Transverse colon (tissue), 4 donors: ENCODE measurements around the gene PVALEF. TPM values are rescaled to one million over a fixed set of nuclear protein-coding genes. Genes with fewer than 3 reads are reported as not detected.
"Not testable (repeated sequence)": the region's sequence is repeated elsewhere in the genome, so short reads cannot be mapped to it uniquely, and the experiment has no call there.

ENCODE experiments used
- DNase-seq: peaks from one replicate; pipeline ENCODE4 v3.0.0-alpha.2; 2019
- H3K27ac ChIP-seq, 4 donors: fragments of 200-600 bp; sonication (generic); 2 replicates each; pipeline ENCODE4 v1.5.1; 2016 to 2018; ENCODE audit warnings: inconsistent platforms in 4 of 4
- H3K27me3 ChIP-seq: fragments of 200-600 bp; sonication (generic); 2 replicates; pipeline ENCODE4 v1.5.1; 2017; ENCODE audit warnings: inconsistent platforms
- H3K36me3 ChIP-seq, 4 donors: fragments of 200-600 bp; sonication (generic); 2 replicates each; pipeline ENCODE4 v1.5.1; 2017 to 2019; ENCODE audit warnings: inconsistent platforms in 4 of 4
- H3K4me1 ChIP-seq, 4 donors: fragments of 200-600 bp; sonication (generic); 2 replicates each; pipeline ENCODE4 v1.5.1; 2017 to 2020; ENCODE audit warnings: inconsistent platforms in 4 of 4
- H3K4me3 ChIP-seq, 4 donors: fragments of 200-600 bp; sonication (generic); 1 replicate in 1 of 4; 2 replicates in 3 of 4; pipeline versions ENCODE4 v1.5.1 to v1.6.1; 2017 to 2019; ENCODE audit warnings: inconsistent platforms in 4 of 4
- H3K9me3 ChIP-seq, 2 donors: fragments of 200-600 bp; sonication (generic); 2 replicates each; pipeline ENCODE4 v1.5.1; 2017 to 2019; ENCODE audit warnings: inconsistent platforms in 2 of 2
- EP300 ChIP-seq: sonication (generic); formaldehyde crosslinking; IDR thresholded peaks from one replicate; pipeline ENCODE4 v1.6.1; 2017; ENCODE audit warnings: antibody characterized with exemption, low read depth
- POLR2A ChIP-seq: fragments of 450-650 bp; IDR thresholded peaks from one replicate; pipeline ENCODE4 v1.6.1; 2016; ENCODE audit warnings: antibody characterized with exemption, mild to moderate bottlenecking, moderate library complexity
- POLR2AphosphoS5 ChIP-seq, 3 donors: sonication (generic); formaldehyde crosslinking; IDR thresholded peaks; one replicate each; pipeline ENCODE4 v1.6.1; 2016; ENCODE audit warnings: antibody characterized with exemption in 3 of 3
- WGBS, 2 donors: methylation state at CpG; one replicate each; pipeline ENCODE4 v1.1.5; 2018; ENCODE audit warnings: low coverage in 1 of 2; 5-methylcytosine and 5-hydroxymethylcytosine counted together
- in situ Hi-C, 4 donors: fragments of 200-750 bp; cut with MboI; loops; one replicate each; pipeline versions ENCODE4 v1.15.0 to v1.15.1; 2017; ENCODE audit warnings: low sequenced_read_pairs in 3 of 4, low pct_ligation_motif_present in 1 of 4, low pct_unique_long_range_greater_than_20kb in 1 of 4
- intact Hi-C: fragments of 100-400 bp; cut with DNase I; formaldehyde crosslinking; loops from one replicate; pipeline ENCODE4 v1.15.1; 2023; ENCODE audit warnings: low total_unique reads
- total RNA-seq, 4 donors: library from RNA; depleted of rRNA; stranded (reverse); fragments of >200 nt; gene quantifications; one replicate each; pipeline ENCODE4 v1.1.0, GENCODE V29; 2016
- TF ChIP-seq, protein P1 (sequence below), 5 experiments: fragments of 200-600 bp in 3 of 5; fragments of 450-650 bp in 2 of 5; sonication (generic) in 3 of 5; IDR thresholded peaks; 1 replicate in 2 of 5; 2 replicates in 3 of 5; pipeline ENCODE4 v1.5.1; 2016 to 2017; ENCODE audit warnings: antibody characterized with exemption in 5 of 5, inconsistent platforms in 3 of 5, mild to moderate bottlenecking in 2 of 5, moderate library complexity in 1 of 5

The PVALEF gene
- total RNA-seq, 4 donors from 2014 or later, result not detected

DNA sequence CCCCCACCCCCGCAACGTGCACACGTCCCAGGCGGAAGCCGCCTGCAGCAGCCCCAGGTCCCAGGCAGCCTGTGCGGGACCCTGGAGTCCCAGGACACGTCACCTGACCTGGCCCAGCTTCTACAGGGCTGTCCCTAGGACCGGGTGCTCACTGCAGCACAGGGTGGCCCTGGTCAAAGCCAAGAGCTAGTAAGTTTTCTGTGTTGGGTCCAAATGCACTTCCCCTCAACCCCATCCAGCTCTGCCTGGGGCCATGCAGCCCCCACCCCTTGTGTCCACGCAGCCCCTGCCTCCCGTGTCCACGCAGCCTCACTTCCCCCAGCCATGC, 22.1 kb upstream of the PVALEF start:
- no peak for DNase-seq
- Histone ChIP-seq H3K4me3 (no peak overlapping the region), H3K36me3 (no peaks in the 10 kb centered on the region), H3K27me3 (no peaks in the 10 kb centered on the region), H3K9me3 (no peaks in the 10 kb centered on the region), H3K4me1 (peaks cover 0 to 9% (median 5%) of the 10 kb centered on the region in 4 donors), H3K27ac (no peak overlapping the region)
- intact Hi-C loops, result loop anchor here (5.0 kb wide), 1 partner anchor 99 kb away; no protein-coding TSS in a partner anchor
- WGBS, 2 donors, result 81% methylated on average over 7 of the region's 11 CpGs; no CpG with 5 or more reads in 1 of the 2 donors
- TF ChIP-seq, protein P1, sequence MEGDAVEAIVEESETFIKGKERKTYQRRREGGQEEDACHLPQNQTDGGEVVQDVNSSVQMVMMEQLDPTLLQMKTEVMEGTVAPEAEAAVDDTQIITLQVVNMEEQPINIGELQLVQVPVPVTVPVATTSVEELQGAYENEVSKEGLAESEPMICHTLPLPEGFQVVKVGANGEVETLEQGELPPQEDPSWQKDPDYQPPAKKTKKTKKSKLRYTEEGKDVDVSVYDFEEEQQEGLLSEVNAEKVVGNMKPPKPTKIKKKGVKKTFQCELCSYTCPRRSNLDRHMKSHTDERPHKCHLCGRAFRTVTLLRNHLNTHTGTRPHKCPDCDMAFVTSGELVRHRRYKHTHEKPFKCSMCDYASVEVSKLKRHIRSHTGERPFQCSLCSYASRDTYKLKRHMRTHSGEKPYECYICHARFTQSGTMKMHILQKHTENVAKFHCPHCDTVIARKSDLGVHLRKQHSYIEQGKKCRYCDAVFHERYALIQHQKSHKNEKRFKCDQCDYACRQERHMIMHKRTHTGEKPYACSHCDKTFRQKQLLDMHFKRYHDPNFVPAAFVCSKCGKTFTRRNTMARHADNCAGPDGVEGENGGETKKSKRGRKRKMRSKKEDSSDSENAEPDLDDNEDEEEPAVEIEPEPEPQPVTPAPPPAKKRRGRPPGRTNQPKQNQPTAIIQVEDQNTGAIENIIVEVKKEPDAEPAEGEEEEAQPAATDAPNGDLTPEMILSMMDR (IDR thresholded peaks at IDR 0.05), result no peak
- TF ChIP-seq POLR2A, result no peak
- TF ChIP-seq POLR2AphosphoS5 (IDR thresholded peaks at IDR 0.05), result no peak
- no peak for TF ChIP-seq EP300
- in situ Hi-C loops, result no loop called here

DNA sequence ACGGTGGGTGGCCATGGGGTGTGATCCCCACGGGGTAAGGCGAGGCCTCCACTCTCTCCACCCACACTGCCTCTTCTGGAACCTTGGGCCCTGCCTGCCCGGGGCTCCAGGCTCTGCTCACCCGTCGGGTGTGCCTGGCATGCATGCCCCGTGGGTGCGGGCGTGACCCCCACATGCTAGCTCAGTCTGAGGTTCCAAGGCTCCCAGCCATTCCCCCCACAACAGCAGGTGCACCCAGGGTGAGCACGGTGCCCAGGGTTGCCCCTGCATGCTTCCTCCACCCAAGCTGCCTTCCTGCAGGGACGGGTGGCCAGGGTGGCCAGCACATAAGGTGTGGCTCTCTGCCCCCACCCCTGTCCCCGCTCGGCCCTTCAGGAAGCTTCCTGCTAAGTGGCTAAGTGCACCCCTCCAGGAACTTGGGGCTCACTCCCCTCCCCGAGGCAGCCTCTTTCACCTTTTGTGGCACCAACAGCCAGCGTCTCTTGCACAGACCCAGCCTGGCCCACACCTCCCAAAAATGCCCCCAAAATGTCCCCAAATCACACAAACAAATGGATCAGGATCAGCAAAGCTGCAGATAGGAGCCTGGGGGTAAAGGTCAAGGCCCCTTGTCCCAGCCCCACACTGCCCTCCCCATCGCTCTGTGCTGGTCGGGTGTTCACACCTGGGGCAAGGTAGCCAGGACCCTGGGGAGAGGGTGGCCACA, 21.4 kb upstream of the PVALEF start:
- in situ Hi-C loops, result no loop called here
- intact Hi-C loops, result loop anchor here (5.0 kb wide), 1 partner anchor 98 kb away; no protein-coding TSS in a partner anchor

DNA sequence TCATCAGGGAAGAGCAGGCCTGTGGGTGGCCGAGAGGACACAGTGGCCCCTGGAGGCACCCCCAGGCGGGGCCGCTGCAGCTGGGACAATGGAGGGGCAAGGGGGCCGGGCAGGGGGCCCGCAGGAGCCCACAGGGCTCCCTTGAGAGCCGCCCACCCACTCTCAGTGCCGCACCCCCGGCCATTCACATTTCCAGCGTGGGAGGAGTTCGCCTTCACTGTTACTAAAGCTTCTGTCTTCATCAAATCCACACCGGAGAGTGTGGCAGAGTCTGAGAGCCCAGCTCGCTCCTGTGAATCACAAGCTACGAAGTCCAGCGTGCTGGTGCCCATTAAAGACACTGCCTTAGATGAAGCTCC, 20.9 kb upstream of the PVALEF start:
- DNase-seq, result no peak
- H3K27ac ChIP-seq, result no peak overlapping the region
- no peaks in the 10 kb centered on the region for H3K27me3 ChIP-seq
- intact Hi-C loops, result loop anchor here (5.0 kb wide), 1 partner anchor 98 kb away; no protein-coding TSS in a partner anchor
- WGBS, 2 donors, result 78% methylated on average over 14 of the region's 14 CpGs; no CpG with 5 or more reads in 1 of the 2 donors
- in situ Hi-C loops, result no loop called here
- H3K9me3 ChIP-seq, result no peaks in the 10 kb centered on the region
- H3K4me1 ChIP-seq, result peaks cover 0 to 9% (median 5%) of the 10 kb centered on the region in 4 donors
- TF ChIP-seq POLR2AphosphoS5 (IDR thresholded peaks at IDR 0.05) (no peak), EP300 (no peak), POLR2A (no peak)
- TF ChIP-seq, protein P1 (IDR thresholded peaks at IDR 0.05), result no peak
- no peak overlapping the region for H3K4me3 ChIP-seq
- no peaks in the 10 kb centered on the region for H3K36me3 ChIP-seq

More for the DNA sequence above, 21.4 kb upstream of the PVALEF start:
- peaks cover 0 to 9% (median 5%) of the 10 kb centered on the region in 4 donors for H3K4me1 ChIP-seq
- no peak for TF ChIP-seq EP300
- TF ChIP-seq POLR2A, result no peak
- TF ChIP-seq, protein P1 (IDR thresholded peaks at IDR 0.05), result no peak
- TF ChIP-seq POLR2AphosphoS5 (IDR thresholded peaks at IDR 0.05), result no peak
- 79% methylated on average over 16 of the region's 17 CpGs; no CpG with 5 or more reads in 1 of the 2 donors for WGBS, 2 donors
- H3K4me3 ChIP-seq, result no peak overlapping the region
- H3K27ac ChIP-seq, result no peak overlapping the region
- H3K27me3 ChIP-seq, result no peaks in the 10 kb centered on the region
- H3K9me3 ChIP-seq, result no peaks in the 10 kb centered on the region
- no peaks in the 10 kb centered on the region for H3K36me3 ChIP-seq
- DNase-seq, result no peak

DNA sequence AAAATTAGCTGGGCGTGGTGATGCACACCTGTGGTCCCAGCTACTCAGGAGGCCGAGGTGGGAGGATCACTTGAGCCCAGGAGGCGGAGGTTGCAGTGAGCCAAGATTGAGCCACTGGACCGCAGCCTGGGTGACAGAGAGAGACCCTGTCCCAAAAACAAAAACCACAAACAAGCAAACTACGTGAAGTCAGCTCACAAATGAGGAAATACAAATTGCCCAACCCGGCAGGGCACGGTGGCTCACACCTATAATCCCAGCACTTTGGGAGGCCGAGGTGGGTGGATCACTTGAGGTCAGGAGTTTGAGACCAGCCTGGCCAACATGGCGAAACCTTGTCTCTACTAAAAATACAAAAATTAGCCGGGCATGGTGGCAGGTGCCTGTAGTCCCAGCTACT, 19.1 kb upstream of the PVALEF start:
- H3K27ac ChIP-seq, DNase-seq, H3K36me3 ChIP-seq, intact Hi-C loops, H3K4me3 ChIP-seq, H3K27me3 ChIP-seq, in situ Hi-C loops, H3K9me3 ChIP-seq, H3K4me1 ChIP-seq: not testable (repeated sequence)
- WGBS, 2 donors, result 76% methylated on average over 10 of the region's 10 CpGs; no CpG with 5 or more reads in 1 of the 2 donors

DNA sequence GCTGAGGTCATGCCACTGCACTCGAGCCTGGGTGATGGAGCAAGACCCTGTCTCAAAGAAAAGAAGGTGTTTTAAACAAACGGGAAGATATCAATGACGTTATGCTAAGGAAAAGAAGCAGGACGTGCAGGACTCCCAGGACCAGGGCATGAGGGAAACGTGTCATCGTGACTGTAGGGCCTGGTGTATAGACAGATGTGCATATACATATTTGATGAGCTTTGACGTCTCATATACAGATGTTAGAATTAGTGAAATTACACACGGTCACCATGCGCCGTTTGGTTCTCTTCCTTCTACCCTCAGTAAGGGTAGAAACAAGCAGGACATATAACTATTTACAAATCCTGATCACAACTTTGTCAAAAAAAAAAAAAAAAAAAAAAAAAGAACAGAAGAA, 17.6 kb upstream of the PVALEF start:
- Histone ChIP-seq H3K4me1 (peaks cover 0 to 5% (median 3%) of the 10 kb centered on the region in 4 donors), H3K9me3 (no peaks in the 10 kb centered on the region), H3K27me3 (no peaks in the 10 kb centered on the region), H3K27ac (no peak overlapping the region), H3K36me3 (no peaks in the 10 kb centered on the region), H3K4me3 (no peak overlapping the region)
- no peak for DNase-seq
- intact Hi-C loops, result no loop called here
- in situ Hi-C loops, result no loop called here
- no peak for TF ChIP-seq EP300
- TF ChIP-seq, protein P1 (IDR thresholded peaks at IDR 0.05), result no peak
- no peak for TF ChIP-seq POLR2A
- no peak for TF ChIP-seq POLR2AphosphoS5 (IDR thresholded peaks at IDR 0.05)
- WGBS, 2 donors, result 63 to 67% methylated on average over 9 to 10 of the region's 10 CpGs
